Tibial artery (tissue), 4 donors: ENCODE measurements around the gene ANG.
"Not testable (repeated sequence)": the region's sequence is repeated elsewhere in the genome, so short reads cannot be mapped to it uniquely, and the experiment has no call there.

Experiments
- DNase-seq, 2 donors: peaks; one replicate each; pipeline ENCODE4 v3.0.0-alpha.2; 2019
- H3K27ac ChIP-seq, 2 donors: fragments of 200-600 bp; sonication (generic) in 1 of 2; 1 replicate in 1 of 2; 2 replicates in 1 of 2; pipeline ENCODE4 v1.5.1; 2018 to 2019; ENCODE audit warnings: mild to moderate bottlenecking in 1 of 2
- H3K27me3 ChIP-seq, 2 donors: fragments of 200-600 bp; sonication (generic) in 1 of 2; one replicate each; pipeline versions ENCODE4 v1.5.1 to v1.6.0; 2016 to 2019
- H3K36me3 ChIP-seq, 3 donors: fragments of 200-600 bp; sonication (generic) in 2 of 3; one replicate each; pipeline ENCODE4 v1.5.1; 2016 to 2019; ENCODE audit warnings: mild to moderate bottlenecking in 2 of 3
- H3K4me1 ChIP-seq, 4 donors: fragments of 200-600 bp; sonication (generic) in 2 of 4; 1 replicate in 3 of 4; 2 replicates in 1 of 4; pipeline ENCODE4 v1.5.1; 2016 to 2019
- H3K4me3 ChIP-seq, 2 donors: fragments of 200-600 bp; sonication (generic) in 1 of 2; 1 replicate in 1 of 2; 2 replicates in 1 of 2; pipeline ENCODE4 v1.5.1; 2018 to 2019; ENCODE audit warnings: mild to moderate bottlenecking in 2 of 2
- H3K9me3 ChIP-seq, 3 donors: fragments of 200-600 bp; sonication (generic) in 1 of 3; one replicate each; pipeline ENCODE4 v1.5.1; 2016 to 2019
- CTCF ChIP-seq, 2 experiments: fragments of 200-600 bp in 1 of 2; fragments of 450-650 bp in 1 of 2; IDR thresholded peaks; one replicate each; pipeline ENCODE4 v1.5.1; 2017 to 2019; ENCODE audit warnings: antibody characterized with exemption in 2 of 2, mild to moderate bottlenecking in 1 of 2, moderate library complexity in 1 of 2
- intact Hi-C: fragments of 100-400 bp; cut with DNase I; formaldehyde crosslinking; loops from one replicate; pipeline ENCODE4 v1.15.0; 2023; ENCODE audit warnings: low total_unique reads

The ANG gene

GRCh38 chr14:20698018-20698329 is 9.4 kb downstream of the ANG start:
- no peak for TF ChIP-seq CTCF (IDR thresholded peaks at IDR 0.05)
- intact Hi-C loops, result no loop called here
- no peak overlapping the region for H3K4me3 ChIP-seq
- no peak overlapping the region for H3K27ac ChIP-seq
- peaks cover 0 to 3% (median 0%) of the 10 kb centered on the region in 4 donors for H3K4me1 ChIP-seq
- DNase-seq, result no peak
- H3K27me3 ChIP-seq, result no peaks in the 10 kb centered on the region
- peaks cover 28 to 56% (median 32%) of the 10 kb centered on the region in 3 donors for H3K36me3 ChIP-seq
- no peaks in the 10 kb centered on the region for H3K9me3 ChIP-seq

- Histone ChIP-seq H3K4me3 (no peak overlapping the region), H3K9me3 (no peaks in the 10 kb centered on the region), H3K4me1 (peaks cover 0 to 3% (median 0%) of the 10 kb centered on the region in 4 donors), H3K27ac (no peak overlapping the region), H3K27me3 (no peaks in the 10 kb centered on the region), H3K36me3 (peaks cover 24 to 47% (median 25%) of the 10 kb centered on the region in 3 donors)
- intact Hi-C loops, result no loop called here
- DNase-seq, result no peak
- TF ChIP-seq CTCF (IDR thresholded peaks at IDR 0.05), result no peak
Measured at GRCh38 chr14:20698934-20699333, 10.4 kb downstream of the ANG start.

- Histone ChIP-seq H3K36me3 (peaks cover 15 to 37% (median 16%) of the 10 kb centered on the region in 3 donors), H3K4me3 (no peak overlapping the region), H3K27me3 (no peaks in the 10 kb centered on the region), H3K27ac (no peak overlapping the region), H3K9me3 (no peaks in the 10 kb centered on the region), H3K4me1 (peaks cover 0 to 3% (median 0%) of the 10 kb centered on the region in 4 donors)
- no peak for DNase-seq
- intact Hi-C loops, result no loop called here
- TF ChIP-seq CTCF (IDR thresholded peaks at IDR 0.05), result no peak
Measured at GRCh38 chr14:20699931-20700330, 11.4 kb downstream of the ANG start.

- H3K9me3 ChIP-seq, H3K27ac ChIP-seq, DNase-seq, H3K27me3 ChIP-seq, H3K4me3 ChIP-seq, H3K4me1 ChIP-seq, intact Hi-C loops: not testable (repeated sequence)
- peaks cover 10 to 28% (median 13%) of the 10 kb centered on the region in 3 donors for H3K36me3 ChIP-seq
Measured at GRCh38 chr14:20700965-20701364, 12.4 kb downstream of the ANG start.

- DNase-seq, result no peak
- Histone ChIP-seq H3K36me3 (no peaks in the 10 kb centered on the region), H3K27ac (no peak overlapping the region), H3K4me3 (no peak overlapping the region), H3K27me3 (no peaks in the 10 kb centered on the region), H3K4me1 (peaks cover 0 to 5% (median 0%) of the 10 kb centered on the region in 4 donors), H3K9me3 (no peaks in the 10 kb centered on the region)
- no peak for TF ChIP-seq CTCF (IDR thresholded peaks at IDR 0.05)
- intact Hi-C loops, result no loop called here
Measured at GRCh38 chr14:20706657-20707355, 18.2 kb downstream of the ANG start.

GRCh38 chr14:20707622-20708021 is 19.1 kb downstream of the ANG start:
- no peaks in the 10 kb centered on the region for H3K27me3 ChIP-seq
- H3K4me3 ChIP-seq, result no peak overlapping the region
- no peak overlapping the region for H3K27ac ChIP-seq
- peaks cover 0 to 5% (median 0%) of the 10 kb centered on the region in 4 donors for H3K4me1 ChIP-seq
- H3K9me3 ChIP-seq, result no peaks in the 10 kb centered on the region
- TF ChIP-seq CTCF (IDR thresholded peaks at IDR 0.05), result no peak
- H3K36me3 ChIP-seq, result no peaks in the 10 kb centered on the region
- DNase-seq, result no peak
- intact Hi-C loops, result no loop called here
